Activated T-cell treated with anti-CD3 and anti-CD28 coated beads for 48 hours (primary cell): ENCODE results near the gene SMG7.

Experiments
- DNase-seq: peaks from one replicate; pipeline ENCODE4 v3.0.0-alpha.2; 2020; ENCODE audit warnings: low read depth

The SMG7 gene

GRCh38 chr1:183470961-183471742 lies 1.1 kb upstream of the SMG7 start:
- peak; percentile 68 for DNase-seq

- peak; percentile 93 for DNase-seq
Observed at GRCh38 chr1:183471743-183472487, 384 bp upstream of the SMG7 start.

GRCh38 chr1:183473217-183473536 lies 878 bp downstream of the SMG7 start:
- DNase-seq, result no peak

GRCh38 chr1:183476081-183476480 lies 3.8 kb downstream of the SMG7 start:
- no peak for DNase-seq

- DNase-seq, result no peak
Observed at GRCh38 chr1:183477986-183478781, 5.9 kb downstream of the SMG7 start.

- DNase-seq, result no peak
Observed at GRCh38 chr1:183480971-183481441, 8.7 kb downstream of the SMG7 start.

GRCh38 chr1:183483224-183483623 lies 10.9 kb downstream of the SMG7 start:
- no peak for DNase-seq

GRCh38 chr1:183484254-183484653 lies 12.0 kb downstream of the SMG7 start:
- DNase-seq, result no peak

- DNase-seq, result no peak
Observed at GRCh38 chr1:183484851-183485250, 12.6 kb downstream of the SMG7 start.

- DNase-seq, result no peak
Observed at GRCh38 chr1:183487674-183488442, 15.6 kb downstream of the SMG7 start.

GRCh38 chr1:183490932-183491331 lies 18.6 kb downstream of the SMG7 start:
- DNase-seq, result no peak

GRCh38 chr1:183493540-183494245 lies 21.4 kb downstream of the SMG7 start:
- DNase-seq, result no peak

GRCh38 chr1:183495420-183495819 lies 23.1 kb downstream of the SMG7 start:
- no peak for DNase-seq

GRCh38 chr1:183497218-183497617 lies 24.9 kb downstream of the SMG7 start:
- no peak for DNase-seq

- no peak for DNase-seq
Observed at GRCh38 chr1:183498342-183498991, 26.2 kb downstream of the SMG7 start.

GRCh38 chr1:183505454-183506089 lies 33.3 kb downstream of the SMG7 start:
- no peak for DNase-seq

GRCh38 chr1:183506561-183506960 lies 34.3 kb downstream of the SMG7 start:
- no peak for DNase-seq

GRCh38 chr1:183508694-183509093 lies 36.4 kb downstream of the SMG7 start:
- no peak for DNase-seq

- DNase-seq, result no peak
Observed at GRCh38 chr1:183512450-183512849, 40.2 kb downstream of the SMG7 start.

GRCh38 chr1:183514235-183514634 lies 41.9 kb downstream of the SMG7 start:
- no peak for DNase-seq
